GM23338 (cell line): Measurements from ENCODE around the gene NDUFV2. TPM values are rescaled to one million over a fixed set of nuclear protein-coding genes. Genes with fewer than 3 reads are reported as not detected.

ENCODE experiments used
- polyA plus RNA-seq: library from polyadenylated mRNA; unstranded; fragments of >200 nt; fragmentation: Nextera tagmentation; extraction: Ambion mirVana; gene quantifications from 2 replicates; pipeline ENCODE4 v1.2.1, GENCODE V29; 2016
- total RNA-seq: library from RNA; depleted of rRNA; stranded (reverse); fragments of >200 nt; shearing (Covaris generic); gene quantifications from 2 replicates; pipeline ENCODE4 v1.2.3, GENCODE V29; 2014; rRNA removed

NDUFV2 gene
- total and polyA plus RNA-seq, 2 experiments from 2014 or later = 157 to 577 TPM

Other genes with a start within 250 kb of the NDUFV2 start
- gene ANKRD12, start 34.1 kb downstream of the NDUFV2 start, total RNA-seq = 17.2 and 23.9 TPM in 2 replicates
- 57.9 and 92.4 TPM in 2 replicates for gene ANKRD12, start 34.1 kb downstream of the NDUFV2 start, polyA plus RNA-seq
- gene TWSG1, start 232.1 kb downstream of the NDUFV2 start, total RNA-seq = 29.0 and 29.1 TPM in 2 replicates
- 10.2 and 11.5 TPM in 2 replicates for gene TWSG1, start 232.1 kb downstream of the NDUFV2 start, polyA plus RNA-seq